GM23338 (cell line): ENCODE measurements around the gene GPC5. TPM values are rescaled to one million over a fixed set of nuclear protein-coding genes. Genes with fewer than 3 reads are reported as not detected.

Experiments
- ATAC-seq: fragments of 200-7000 bp; cut with Tn5 transposase; 3 replicates; pipeline ENCODE4 v1.9.1; 2020
- DNase-seq: peaks from one replicate; pipeline ENCODE4 v3.0.0-alpha.2; 2015; ENCODE audit warnings: low spot score
- H2AFZ ChIP-seq: fragments of 200-600 bp; sonication (generic); 2 replicates; pipeline ENCODE4 v1.8.0; 2016; ENCODE audit warnings: antibody characterized with exemption, mild to moderate bottlenecking, moderate library complexity
- H3F3A ChIP-seq: fragments of 200-600 bp; sonication (generic); replicated peaks from 2 replicates; pipeline ENCODE4 v1.8.0; 2017; ENCODE audit warnings: antibody characterized with exemption, mixed run types, low read depth
- H3K27ac ChIP-seq: fragments of 200-600 bp; sonication (generic); 2 replicates; pipeline ENCODE4 v1.6.1; 2016; ENCODE audit warnings: low read depth
- H3K27me3 ChIP-seq: fragments of 200-600 bp; sonication (generic); 2 replicates; pipeline ENCODE4 v1.8.0; 2016; ENCODE audit warnings: mild to moderate bottlenecking, mixed run types, moderate library complexity; ENCODE audit not compliant: insufficient read depth
- H3K36me3 ChIP-seq: fragments of 200-600 bp; sonication (generic); 2 replicates; pipeline ENCODE4 v1.8.0; 2016; ENCODE audit warnings: mild to moderate bottlenecking; ENCODE audit not compliant: insufficient read depth
- H3K4me1 ChIP-seq: fragments of 200-600 bp; sonication (generic); 2 replicates; pipeline ENCODE4 v1.8.0; 2016; ENCODE audit warnings: mild to moderate bottlenecking, moderate library complexity; ENCODE audit not compliant: insufficient read depth
- H3K4me2 ChIP-seq: fragments of 200-600 bp; sonication (generic); 2 replicates; pipeline ENCODE4 v1.7.1; 2017; ENCODE audit warnings: mixed run types
- H3K4me3 ChIP-seq: fragments of 200-600 bp; sonication (generic); 2 replicates; pipeline ENCODE4 v1.6.1; 2016; ENCODE audit warnings: mixed run types
- H3K79me2 ChIP-seq: fragments of 200-600 bp; sonication (generic); replicated peaks from 2 replicates; pipeline ENCODE4 v1.8.0; 2017; ENCODE audit warnings: mild to moderate bottlenecking; ENCODE audit not compliant: insufficient read depth
- H3K9me2 ChIP-seq: fragments of 200-600 bp; sonication (generic); 2 replicates; pipeline ENCODE4 v1.8.0; 2017; ENCODE audit not compliant: insufficient read depth
- H4K20me1 ChIP-seq: fragments of 200-600 bp; sonication (generic); replicated peaks from 2 replicates; pipeline ENCODE4 v1.8.0; 2017; ENCODE audit warnings: mild to moderate bottlenecking; ENCODE audit not compliant: insufficient read depth
- H3K27ac Mint-ChIP-seq: 2 replicates; pipeline ENCODE4 v1.8.0; 2020; ENCODE audit warnings: inconsistent platforms, mild to moderate bottlenecking, moderate library complexity, mixed read lengths
- H3K27me3 Mint-ChIP-seq: 3 replicates; pipeline ENCODE4 v1.8.0; 2022; ENCODE audit warnings: low read depth, mild to moderate bottlenecking, moderate library complexity, mixed read lengths, inconsistent platforms; ENCODE audit not compliant: insufficient read depth, poor library complexity
- H3K36me3 Mint-ChIP-seq: 3 replicates; pipeline ENCODE4 v1.8.0; 2021; ENCODE audit warnings: low read depth, mild to moderate bottlenecking, inconsistent platforms, moderate library complexity, mixed read lengths
- H3K4me1 Mint-ChIP-seq: 3 replicates; pipeline ENCODE4 v1.8.0; 2020; ENCODE audit warnings: mild to moderate bottlenecking, inconsistent platforms, mixed read lengths
- H3K4me3 Mint-ChIP-seq: 3 replicates; pipeline ENCODE4 v1.8.0; 2021; ENCODE audit warnings: moderate library complexity, mild to moderate bottlenecking, inconsistent platforms, mixed read lengths
- H3K9me3 Mint-ChIP-seq: 3 replicates; pipeline ENCODE4 v1.8.0; 2020; ENCODE audit warnings: moderate library complexity, mild to moderate bottlenecking, inconsistent platforms, mixed read lengths
- CREB1 ChIP-seq: fragments of 250-450 bp; sonication (Bioruptor Pico); IDR thresholded peaks from 2 replicates; pipeline ENCODE4 v1.5.0; 2020; ENCODE audit warnings: low read depth, mild to moderate bottlenecking, moderate library complexity
- EZH2 ChIP-seq: fragments of 200-600 bp; sonication (generic); IDR thresholded peaks from one replicate; pipeline ENCODE4 v1.8.0; 2017; ENCODE audit warnings: antibody characterized with exemption, mild to moderate bottlenecking, low read depth; ENCODE audit not compliant: unreplicated experiment
- JUNB ChIP-seq: IDR thresholded peaks from one replicate; pipeline ENCODE4 v1.6.1; 2016; ENCODE audit warnings: antibody characterized with exemption; ENCODE audit not compliant: unreplicated experiment
- NANOG ChIP-seq: IDR thresholded peaks from 2 replicates; pipeline ENCODE4 v1.6.1; 2016; ENCODE audit warnings: antibody characterized with exemption, borderline replicate concordance
- STAT1 ChIP-seq: IDR thresholded peaks from one replicate; pipeline ENCODE4 v1.6.1; 2016; ENCODE audit warnings: antibody characterized with exemption; ENCODE audit not compliant: unreplicated experiment
- ZNF114 ChIP-seq: fragments of 250-450 bp; sonication (Bioruptor Pico); IDR thresholded peaks from 2 replicates; pipeline ENCODE4 v1.5.0; 2020; ENCODE audit warnings: mild to moderate bottlenecking, moderate library complexity
- ZNF331 ChIP-seq: fragments of 250-450 bp; sonication (Bioruptor Pico); IDR thresholded peaks from 2 replicates; pipeline ENCODE4 v1.5.0; 2020; ENCODE audit warnings: low read depth, mild to moderate bottlenecking, moderate library complexity
- polyA plus RNA-seq: library from polyadenylated mRNA; unstranded; fragments of >200 nt; fragmentation: Nextera tagmentation; extraction: Ambion mirVana; gene quantifications from 2 replicates; pipeline ENCODE4 v1.2.1, GENCODE V29; 2016
- total RNA-seq: library from RNA; depleted of rRNA; stranded (reverse); fragments of >200 nt; shearing (Covaris generic); gene quantifications from 2 replicates; pipeline ENCODE4 v1.2.3, GENCODE V29; 2014
- TF ChIP-seq, protein P1 (sequence below): IDR thresholded peaks from 2 replicates; pipeline ENCODE4 v1.6.1; 2016; ENCODE audit warnings: antibody characterized with exemption
- TF ChIP-seq, protein P2 (sequence below), 2 experiments: fragments of 200-600 bp in 1 of 2; sonication (generic) in 1 of 2; conservative IDR thresholded peaks; 2 replicates each; pipeline versions ENCODE4 v1.5.1 to v1.6.1; 2016 to 2017; ENCODE audit warnings: antibody characterized with exemption in 2 of 2, low read depth in 2 of 2, mild to moderate bottlenecking in 2 of 2, moderate library complexity in 1 of 2
- TF ChIP-seq, protein P3 (sequence below): fragments of 250-450 bp; sonication (Bioruptor Pico); IDR thresholded peaks from 2 replicates; pipeline ENCODE4 v1.5.0; 2020; ENCODE audit warnings: mild to moderate bottlenecking, moderate library complexity
- TF ChIP-seq, protein P4 (sequence below): IDR thresholded peaks from one replicate; pipeline ENCODE4 v1.6.1; 2018; ENCODE audit warnings: antibody characterized with exemption; ENCODE audit not compliant: unreplicated experiment

Gene GPC5
- total and polyA plus RNA-seq, 2 experiments from 2014 or later: 0.95 to 1.1 TPM

DNA sequence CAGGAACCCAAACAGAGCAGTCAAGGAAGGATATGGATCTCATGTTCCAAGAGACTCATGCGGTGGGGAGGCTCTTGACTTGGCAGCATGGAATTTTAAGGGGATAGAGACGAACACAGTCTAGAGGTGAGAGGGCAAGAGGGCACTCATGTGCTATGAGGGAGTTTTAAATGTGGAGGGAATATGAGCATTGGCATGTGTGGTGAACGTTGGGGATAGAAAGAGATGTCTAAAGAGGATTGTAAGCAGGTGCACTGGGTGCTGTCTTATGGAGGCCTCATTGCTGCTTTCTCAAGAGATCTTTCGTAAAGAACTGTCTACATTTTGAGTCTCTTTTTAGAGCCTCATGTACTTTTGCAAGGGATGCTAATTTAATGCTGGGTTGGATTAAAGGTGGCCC is 1227.9 kb downstream of the GPC5 start (continued):
- no peak for TF ChIP-seq STAT1

DNA sequence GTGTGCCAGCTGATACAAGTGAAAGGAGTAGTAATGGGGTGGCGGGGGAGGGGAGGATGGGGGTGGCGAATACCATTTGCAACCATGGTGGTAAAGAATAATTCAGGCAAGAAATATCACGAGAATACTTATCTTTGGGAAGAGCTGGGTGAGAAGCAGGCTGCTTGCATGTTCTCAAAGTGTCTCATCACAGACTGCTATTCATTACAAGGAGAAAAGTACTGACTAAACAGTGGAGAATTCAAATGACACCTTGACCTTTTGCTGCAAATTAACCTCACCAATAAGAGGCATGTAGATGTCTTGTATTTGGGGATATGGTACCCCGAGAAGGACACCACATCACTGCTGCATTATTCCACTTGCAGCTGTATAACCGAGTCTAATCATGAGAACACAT is 1242.5 kb downstream of the GPC5 start:
- no peak overlapping the region for H2AFZ ChIP-seq
- ATAC-seq (no peak), DNase-seq (no peak)
- no peaks in the 10 kb centered on the region for H3K4me1 ChIP-seq
- H3K27ac ChIP-seq: no peak overlapping the region
- Mint-ChIP-seq H3K4me1 (0 out of 3 replicates have a peak, but pooled peaks cover 5% of the 10 kb centered on the region), H3K36me3 (peaks cover 3% of the 10 kb centered on the region; the same call in 1 of the 3 replicates), H3K27ac (no peak overlapping the region), H3K9me3 (no peaks in the 10 kb centered on the region), H3K4me3 (no peak overlapping the region), H3K27me3 (no peaks in the 10 kb centered on the region)
- no peak overlapping the region for H3K4me2 ChIP-seq
- no peaks in the 10 kb centered on the region for H3K79me2 ChIP-seq
- H3K9me2 ChIP-seq: no peaks in the 10 kb centered on the region
- no peak overlapping the region for H3K4me3 ChIP-seq
- no peaks in the 10 kb centered on the region for H3K27me3 ChIP-seq
- H4K20me1 ChIP-seq: no peaks in the 10 kb centered on the region
- no peaks in the 10 kb centered on the region for H3K36me3 ChIP-seq
- no peak for TF ChIP-seq CREB1 (CRISPR knock-in tag)
- TF ChIP-seq, protein P1, sequence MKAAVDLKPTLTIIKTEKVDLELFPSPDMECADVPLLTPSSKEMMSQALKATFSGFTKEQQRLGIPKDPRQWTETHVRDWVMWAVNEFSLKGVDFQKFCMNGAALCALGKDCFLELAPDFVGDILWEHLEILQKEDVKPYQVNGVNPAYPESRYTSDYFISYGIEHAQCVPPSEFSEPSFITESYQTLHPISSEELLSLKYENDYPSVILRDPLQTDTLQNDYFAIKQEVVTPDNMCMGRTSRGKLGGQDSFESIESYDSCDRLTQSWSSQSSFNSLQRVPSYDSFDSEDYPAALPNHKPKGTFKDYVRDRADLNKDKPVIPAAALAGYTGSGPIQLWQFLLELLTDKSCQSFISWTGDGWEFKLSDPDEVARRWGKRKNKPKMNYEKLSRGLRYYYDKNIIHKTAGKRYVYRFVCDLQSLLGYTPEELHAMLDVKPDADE: no peak
- TF ChIP-seq, protein P2, sequence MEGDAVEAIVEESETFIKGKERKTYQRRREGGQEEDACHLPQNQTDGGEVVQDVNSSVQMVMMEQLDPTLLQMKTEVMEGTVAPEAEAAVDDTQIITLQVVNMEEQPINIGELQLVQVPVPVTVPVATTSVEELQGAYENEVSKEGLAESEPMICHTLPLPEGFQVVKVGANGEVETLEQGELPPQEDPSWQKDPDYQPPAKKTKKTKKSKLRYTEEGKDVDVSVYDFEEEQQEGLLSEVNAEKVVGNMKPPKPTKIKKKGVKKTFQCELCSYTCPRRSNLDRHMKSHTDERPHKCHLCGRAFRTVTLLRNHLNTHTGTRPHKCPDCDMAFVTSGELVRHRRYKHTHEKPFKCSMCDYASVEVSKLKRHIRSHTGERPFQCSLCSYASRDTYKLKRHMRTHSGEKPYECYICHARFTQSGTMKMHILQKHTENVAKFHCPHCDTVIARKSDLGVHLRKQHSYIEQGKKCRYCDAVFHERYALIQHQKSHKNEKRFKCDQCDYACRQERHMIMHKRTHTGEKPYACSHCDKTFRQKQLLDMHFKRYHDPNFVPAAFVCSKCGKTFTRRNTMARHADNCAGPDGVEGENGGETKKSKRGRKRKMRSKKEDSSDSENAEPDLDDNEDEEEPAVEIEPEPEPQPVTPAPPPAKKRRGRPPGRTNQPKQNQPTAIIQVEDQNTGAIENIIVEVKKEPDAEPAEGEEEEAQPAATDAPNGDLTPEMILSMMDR (conservative IDR thresholded peaks at IDR 0.05; ENCODE audit: low read depth in 2 of 2): no peak
- TF ChIP-seq ZNF331 (CRISPR knock-in tag): no peak
- no peak for TF ChIP-seq JUNB
- no peak for TF ChIP-seq STAT1
- TF ChIP-seq, protein P3, sequence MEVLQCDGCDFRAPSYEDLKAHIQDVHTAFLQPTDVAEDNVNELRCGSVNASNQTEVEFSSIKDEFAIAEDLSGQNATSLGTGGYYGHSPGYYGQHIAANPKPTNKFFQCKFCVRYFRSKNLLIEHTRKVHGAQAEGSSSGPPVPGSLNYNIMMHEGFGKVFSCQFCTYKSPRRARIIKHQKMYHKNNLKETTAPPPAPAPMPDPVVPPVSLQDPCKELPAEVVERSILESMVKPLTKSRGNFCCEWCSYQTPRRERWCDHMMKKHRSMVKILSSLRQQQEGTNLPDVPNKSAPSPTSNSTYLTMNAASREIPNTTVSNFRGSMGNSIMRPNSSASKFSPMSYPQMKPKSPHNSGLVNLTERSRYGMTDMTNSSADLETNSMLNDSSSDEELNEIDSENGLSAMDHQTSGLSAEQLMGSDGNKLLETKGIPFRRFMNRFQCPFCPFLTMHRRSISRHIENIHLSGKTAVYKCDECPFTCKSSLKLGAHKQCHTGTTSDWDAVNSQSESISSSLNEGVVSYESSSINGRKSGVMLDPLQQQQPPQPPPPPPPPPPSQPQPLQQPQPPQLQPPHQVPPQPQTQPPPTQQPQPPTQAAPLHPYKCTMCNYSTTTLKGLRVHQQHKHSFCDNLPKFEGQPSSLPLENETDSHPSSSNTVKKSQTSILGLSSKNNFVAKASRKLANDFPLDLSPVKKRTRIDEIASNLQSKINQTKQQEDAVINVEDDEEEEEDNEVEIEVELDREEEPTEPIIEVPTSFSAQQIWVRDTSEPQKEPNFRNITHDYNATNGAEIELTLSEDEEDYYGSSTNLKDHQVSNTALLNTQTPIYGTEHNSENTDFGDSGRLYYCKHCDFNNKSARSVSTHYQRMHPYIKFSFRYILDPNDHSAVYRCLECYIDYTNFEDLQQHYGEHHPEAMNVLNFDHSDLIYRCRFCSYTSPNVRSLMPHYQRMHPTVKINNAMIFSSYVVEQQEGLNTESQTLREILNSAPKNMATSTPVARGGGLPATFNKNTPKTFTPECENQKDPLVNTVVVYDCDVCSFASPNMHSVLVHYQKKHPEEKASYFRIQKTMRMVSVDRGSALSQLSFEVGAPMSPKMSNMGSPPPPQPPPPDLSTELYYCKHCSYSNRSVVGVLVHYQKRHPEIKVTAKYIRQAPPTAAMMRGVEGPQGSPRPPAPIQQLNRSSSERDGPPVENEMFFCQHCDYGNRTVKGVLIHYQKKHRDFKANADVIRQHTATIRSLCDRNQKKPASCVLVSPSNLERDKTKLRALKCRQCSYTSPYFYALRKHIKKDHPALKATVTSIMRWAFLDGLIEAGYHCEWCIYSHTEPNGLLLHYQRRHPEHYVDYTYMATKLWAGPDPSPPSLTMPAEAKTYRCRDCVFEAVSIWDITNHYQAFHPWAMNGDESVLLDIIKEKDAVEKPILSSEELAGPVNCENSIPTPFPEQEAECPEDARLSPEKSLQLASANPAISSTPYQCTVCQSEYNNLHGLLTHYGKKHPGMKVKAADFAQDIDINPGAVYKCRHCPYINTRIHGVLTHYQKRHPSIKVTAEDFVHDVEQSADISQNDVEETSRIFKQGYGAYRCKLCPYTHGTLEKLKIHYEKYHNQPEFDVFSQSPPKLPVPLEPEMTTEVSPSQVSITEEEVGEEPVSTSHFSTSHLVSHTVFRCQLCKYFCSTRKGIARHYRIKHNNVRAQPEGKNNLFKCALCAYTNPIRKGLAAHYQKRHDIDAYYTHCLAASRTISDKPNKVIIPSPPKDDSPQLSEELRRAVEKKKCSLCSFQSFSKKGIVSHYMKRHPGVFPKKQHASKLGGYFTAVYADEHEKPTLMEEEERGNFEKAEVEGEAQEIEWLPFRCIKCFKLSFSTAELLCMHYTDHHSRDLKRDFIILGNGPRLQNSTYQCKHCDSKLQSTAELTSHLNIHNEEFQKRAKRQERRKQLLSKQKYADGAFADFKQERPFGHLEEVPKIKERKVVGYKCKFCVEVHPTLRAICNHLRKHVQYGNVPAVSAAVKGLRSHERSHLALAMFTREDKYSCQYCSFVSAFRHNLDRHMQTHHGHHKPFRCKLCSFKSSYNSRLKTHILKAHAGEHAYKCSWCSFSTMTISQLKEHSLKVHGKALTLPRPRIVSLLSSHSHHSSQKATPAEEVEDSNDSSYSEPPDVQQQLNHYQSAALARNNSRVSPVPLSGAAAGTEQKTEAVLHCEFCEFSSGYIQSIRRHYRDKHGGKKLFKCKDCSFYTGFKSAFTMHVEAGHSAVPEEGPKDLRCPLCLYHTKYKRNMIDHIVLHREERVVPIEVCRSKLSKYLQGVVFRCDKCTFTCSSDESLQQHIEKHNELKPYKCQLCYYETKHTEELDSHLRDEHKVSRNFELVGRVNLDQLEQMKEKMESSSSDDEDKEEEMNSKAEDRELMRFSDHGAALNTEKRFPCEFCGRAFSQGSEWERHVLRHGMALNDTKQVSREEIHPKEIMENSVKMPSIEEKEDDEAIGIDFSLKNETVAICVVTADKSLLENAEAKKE (CRISPR knock-in tag): no peak
- no peak for TF ChIP-seq ZNF114 (CRISPR knock-in tag)
- TF ChIP-seq, protein P4, sequence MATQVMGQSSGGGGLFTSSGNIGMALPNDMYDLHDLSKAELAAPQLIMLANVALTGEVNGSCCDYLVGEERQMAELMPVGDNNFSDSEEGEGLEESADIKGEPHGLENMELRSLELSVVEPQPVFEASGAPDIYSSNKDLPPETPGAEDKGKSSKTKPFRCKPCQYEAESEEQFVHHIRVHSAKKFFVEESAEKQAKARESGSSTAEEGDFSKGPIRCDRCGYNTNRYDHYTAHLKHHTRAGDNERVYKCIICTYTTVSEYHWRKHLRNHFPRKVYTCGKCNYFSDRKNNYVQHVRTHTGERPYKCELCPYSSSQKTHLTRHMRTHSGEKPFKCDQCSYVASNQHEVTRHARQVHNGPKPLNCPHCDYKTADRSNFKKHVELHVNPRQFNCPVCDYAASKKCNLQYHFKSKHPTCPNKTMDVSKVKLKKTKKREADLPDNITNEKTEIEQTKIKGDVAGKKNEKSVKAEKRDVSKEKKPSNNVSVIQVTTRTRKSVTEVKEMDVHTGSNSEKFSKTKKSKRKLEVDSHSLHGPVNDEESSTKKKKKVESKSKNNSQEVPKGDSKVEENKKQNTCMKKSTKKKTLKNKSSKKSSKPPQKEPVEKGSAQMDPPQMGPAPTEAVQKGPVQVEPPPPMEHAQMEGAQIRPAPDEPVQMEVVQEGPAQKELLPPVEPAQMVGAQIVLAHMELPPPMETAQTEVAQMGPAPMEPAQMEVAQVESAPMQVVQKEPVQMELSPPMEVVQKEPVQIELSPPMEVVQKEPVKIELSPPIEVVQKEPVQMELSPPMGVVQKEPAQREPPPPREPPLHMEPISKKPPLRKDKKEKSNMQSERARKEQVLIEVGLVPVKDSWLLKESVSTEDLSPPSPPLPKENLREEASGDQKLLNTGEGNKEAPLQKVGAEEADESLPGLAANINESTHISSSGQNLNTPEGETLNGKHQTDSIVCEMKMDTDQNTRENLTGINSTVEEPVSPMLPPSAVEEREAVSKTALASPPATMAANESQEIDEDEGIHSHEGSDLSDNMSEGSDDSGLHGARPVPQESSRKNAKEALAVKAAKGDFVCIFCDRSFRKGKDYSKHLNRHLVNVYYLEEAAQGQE: no peak
- no peak for TF ChIP-seq NANOG
- TF ChIP-seq EZH2: no peak
- H3F3A ChIP-seq: no peaks in the 10 kb centered on the region
